K562 treated with DMSO at 1 percent for 12 hours (cell line): ENCODE measurements around the gene LRRTM4. TPM values are rescaled to one million over a fixed set of nuclear protein-coding genes. Genes with fewer than 3 reads are reported as not detected.

ENCODE experiments used
- total RNA-seq: library from RNA; unstranded; fragments of 300-600 nt; gene quantifications from 2 replicates; pipeline ENCODE4 v1.2.3, GENCODE V29; 2022; ENCODE audit not compliant: insufficient read depth

The LRRTM4 gene
- total RNA-seq, result 0.42 TPM in 1 of 2 replicates, not detected in the other

GRCh38 chr2:77521931-77522470, at the start of gene LRRTM4:
TSS of gene LRRTM4 (minus strand) at chr2:77522376.

